ENCODE results near the gene GPRIN3.
"Not testable (repeated sequence)": the region's sequence is repeated elsewhere in the genome, so short reads cannot be mapped to it uniquely, and the experiment has no call there.

GPRIN3 gene

DNA sequence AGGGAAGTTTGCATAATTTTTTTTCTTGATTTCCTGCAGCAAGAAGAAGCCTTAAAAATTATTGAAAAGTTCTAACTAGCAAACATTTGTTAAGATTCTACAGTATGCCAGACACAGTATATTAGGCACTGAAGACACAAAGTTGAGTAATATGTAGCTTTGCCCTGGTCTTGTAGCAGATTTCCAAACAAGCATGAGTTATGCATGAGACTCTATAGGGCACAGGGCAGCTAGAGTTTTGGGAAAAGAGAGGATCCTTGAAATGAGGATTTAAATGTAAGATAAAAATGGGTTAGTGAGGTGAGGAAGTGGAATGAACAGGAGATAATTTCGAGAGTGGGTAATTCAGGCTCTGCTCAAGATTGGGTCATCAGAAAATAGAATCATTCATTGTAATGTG, 8.6 kb upstream of the GPRIN3 start:
- WGBS, 2 experiments, result 89 to 100% methylated on average over 1 of the region's 1 CpG
- no peak overlapping the region for H3K4me3 ChIP-seq (ENCODE audit: insufficient read depth, low read depth, low read length)
- H3K9me3 ChIP-seq (ENCODE audit: control insufficient read depth, low read length), result no peaks in the 10 kb centered on the region
- H3K4me1 ChIP-seq (ENCODE audit: control insufficient read depth, insufficient read depth, low read length), result no peaks in the 10 kb centered on the region
- no peaks in the 10 kb centered on the region for H3K27me3 ChIP-seq (ENCODE audit: control insufficient read depth, insufficient read depth, low read length, poor library complexity, severe bottlenecking)
- no peak overlapping the region for H3K27ac ChIP-seq (ENCODE audit: insufficient read depth, low read depth, low read length, poor library complexity, severe bottlenecking)
- H3K36me3 ChIP-seq (ENCODE audit: control insufficient read depth, insufficient read depth, low read length), result no peaks in the 10 kb centered on the region

DNA sequence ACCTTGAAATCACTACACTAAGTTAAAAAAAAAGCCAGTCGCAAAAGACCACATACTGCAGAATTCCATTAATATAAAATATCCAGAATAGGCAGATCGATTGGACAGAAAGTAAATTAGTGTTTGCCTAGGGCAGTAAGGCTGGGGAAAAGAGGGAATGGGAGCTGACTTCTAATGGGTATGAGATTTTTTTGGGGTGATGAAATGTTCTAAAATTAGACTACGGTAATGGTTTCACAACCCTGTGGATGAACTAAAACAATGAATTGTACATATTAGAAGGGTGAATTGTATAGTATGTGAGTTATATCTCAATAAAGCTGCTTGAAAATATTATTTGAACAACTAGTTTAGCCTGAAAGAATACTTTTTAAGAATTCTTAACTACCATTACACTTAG, 6.7 kb upstream of the GPRIN3 start:
- Histone ChIP-seq H3K4me1 (ENCODE audit: control insufficient read depth, insufficient read depth, low read length) (no peaks in the 10 kb centered on the region), H3K27ac (ENCODE audit: insufficient read depth, low read depth, low read length, poor library complexity, severe bottlenecking) (no peak overlapping the region), H3K9me3 (ENCODE audit: control insufficient read depth, low read length) (no peaks in the 10 kb centered on the region), H3K4me3 (ENCODE audit: insufficient read depth, low read depth, low read length) (no peak overlapping the region), H3K27me3 (ENCODE audit: control insufficient read depth, insufficient read depth, low read length, poor library complexity, severe bottlenecking) (no peaks in the 10 kb centered on the region), H3K36me3 (ENCODE audit: control insufficient read depth, insufficient read depth, low read length) (no peaks in the 10 kb centered on the region)
- WGBS, 2 experiments, result 81 to 95% methylated on average over 2 to 3 of the region's 3 CpGs

DNA sequence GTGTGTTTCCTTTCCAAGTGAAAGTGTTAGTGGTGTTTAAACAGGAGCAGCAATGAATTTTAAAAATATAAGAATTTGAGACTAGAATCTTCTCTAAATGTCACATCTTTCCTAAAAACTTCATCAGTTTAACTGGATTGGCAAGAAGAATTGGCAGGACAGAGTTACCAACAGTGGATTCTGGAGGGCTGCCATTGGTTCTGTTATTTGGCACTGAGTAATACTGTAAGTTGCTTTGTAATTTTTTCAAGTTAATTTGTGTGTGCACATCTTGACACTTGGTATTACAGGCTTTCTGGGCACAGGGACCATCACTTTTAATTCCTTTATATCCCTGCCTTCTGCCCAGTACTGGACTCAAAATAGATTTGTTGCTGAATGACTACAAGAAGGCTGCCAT, 4.5 kb upstream of the GPRIN3 start:
- Histone ChIP-seq H3K36me3 (ENCODE audit: control insufficient read depth, insufficient read depth, low read length) (no peaks in the 10 kb centered on the region), H3K27ac (ENCODE audit: insufficient read depth, low read depth, low read length, poor library complexity, severe bottlenecking) (no peak overlapping the region), H3K27me3 (ENCODE audit: control insufficient read depth, insufficient read depth, low read length, poor library complexity, severe bottlenecking) (peaks cover 13% of the 10 kb centered on the region), H3K4me3 (ENCODE audit: insufficient read depth, low read depth, low read length) (no peak overlapping the region), H3K4me1 (ENCODE audit: control insufficient read depth, insufficient read depth, low read length) (no peaks in the 10 kb centered on the region), H3K9me3 (ENCODE audit: control insufficient read depth, low read length) (no peaks in the 10 kb centered on the region)

DNA sequence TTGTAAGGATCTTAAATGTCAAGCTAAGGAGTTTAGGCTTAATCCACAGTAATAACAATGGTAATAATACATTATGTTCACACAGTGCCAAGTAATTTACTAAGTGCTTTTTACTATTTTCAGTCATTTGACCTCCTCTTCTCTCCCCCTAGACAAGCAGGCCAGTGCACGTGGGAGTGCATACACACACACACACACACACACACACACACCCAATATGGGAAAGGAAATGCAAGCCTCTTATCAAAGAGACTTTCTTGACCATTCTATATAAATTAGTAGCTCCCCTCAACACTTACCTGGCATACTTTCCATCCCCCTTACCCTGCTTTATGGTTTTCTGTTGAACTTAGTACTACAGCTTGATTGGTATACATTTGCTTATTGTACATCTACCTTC, 3.8 kb upstream of the GPRIN3 start:
- no peaks in the 10 kb centered on the region for H3K36me3 ChIP-seq (ENCODE audit: control insufficient read depth, insufficient read depth, low read length)
- H3K4me3 ChIP-seq (ENCODE audit: insufficient read depth, low read depth, low read length), result no peak overlapping the region
- H3K27me3 ChIP-seq (ENCODE audit: control insufficient read depth, insufficient read depth, low read length, poor library complexity, severe bottlenecking), result peaks cover 19% of the 10 kb centered on the region
- WGBS, 2 experiments, result 86 to 95% methylated on average over 1 of the region's 1 CpG
- H3K4me1 ChIP-seq (ENCODE audit: control insufficient read depth, insufficient read depth, low read length), result no peaks in the 10 kb centered on the region
- H3K27ac ChIP-seq (ENCODE audit: insufficient read depth, low read depth, low read length, poor library complexity, severe bottlenecking), result no peak overlapping the region
- H3K9me3 ChIP-seq (ENCODE audit: control insufficient read depth, low read length), result no peaks in the 10 kb centered on the region

DNA sequence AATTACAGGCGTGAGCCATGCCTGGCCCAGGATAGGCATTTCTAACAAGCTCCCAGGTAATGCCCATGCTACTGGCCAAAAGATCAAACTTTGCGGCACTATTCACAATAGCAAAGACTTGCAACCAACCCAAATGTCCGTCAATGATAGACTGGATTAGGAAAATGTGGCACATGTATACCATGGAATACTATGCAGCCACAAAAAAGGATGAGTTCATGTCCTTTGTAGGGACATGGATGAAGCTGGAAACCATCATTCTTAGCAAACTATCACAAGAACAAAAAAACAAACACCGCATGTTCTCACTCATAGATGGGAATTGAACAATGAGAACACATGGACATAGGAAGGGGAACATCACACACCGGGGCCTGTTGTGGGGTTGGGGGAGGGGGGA, 1.6 kb upstream of the GPRIN3 start:
- H3K36me3 ChIP-seq (ENCODE audit: control insufficient read depth, insufficient read depth, low read length); H3K4me1 ChIP-seq (ENCODE audit: control insufficient read depth, insufficient read depth, low read length); H3K27ac ChIP-seq (ENCODE audit: insufficient read depth, low read depth, low read length, poor library complexity, severe bottlenecking); H3K4me3 ChIP-seq (ENCODE audit: insufficient read depth, low read depth, low read length); H3K9me3 ChIP-seq (ENCODE audit: control insufficient read depth, low read length): not testable (repeated sequence)
- H3K27me3 ChIP-seq (ENCODE audit: control insufficient read depth, insufficient read depth, low read length, poor library complexity, severe bottlenecking), result peaks cover 30% of the 10 kb centered on the region
- 81 to 95% methylated on average over 4 of the region's 5 CpGs for WGBS, 2 experiments

DNA sequence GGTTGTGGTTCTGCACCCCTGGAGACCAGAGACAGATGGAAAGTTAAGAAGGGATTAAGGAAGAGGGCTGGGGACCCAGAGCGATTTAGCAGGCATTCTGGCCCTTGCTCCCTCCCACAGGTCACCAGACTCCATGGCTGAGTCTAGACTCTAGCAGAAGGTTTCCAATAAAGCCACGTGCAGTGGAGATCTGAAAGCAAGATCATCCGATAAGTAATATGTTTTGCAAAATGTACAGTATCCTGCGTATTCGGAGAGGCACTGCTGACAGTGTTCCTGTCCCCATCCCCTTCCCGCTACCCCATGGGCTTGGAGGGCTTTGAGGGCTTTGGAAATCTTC, 531 bp upstream of the GPRIN3 start:
- H3K4me1 ChIP-seq (ENCODE audit: control insufficient read depth, insufficient read depth, low read length), result no peaks in the 10 kb centered on the region
- peak overlapping the region; percentile 57 for H3K4me3 ChIP-seq (ENCODE audit: insufficient read depth, low read depth, low read length)
- H3K27ac ChIP-seq (ENCODE audit: insufficient read depth, low read depth, low read length, poor library complexity, severe bottlenecking), result no peak overlapping the region
- H3K36me3 ChIP-seq (ENCODE audit: control insufficient read depth, insufficient read depth, low read length), result no peaks in the 10 kb centered on the region
- peaks cover 30% of the 10 kb centered on the region for H3K27me3 ChIP-seq (ENCODE audit: control insufficient read depth, insufficient read depth, low read length, poor library complexity, severe bottlenecking)
- 36 to 38% methylated on average over 3 to 6 of the region's 6 CpGs for WGBS, 2 experiments
- no peaks in the 10 kb centered on the region for H3K9me3 ChIP-seq (ENCODE audit: control insufficient read depth, low read length)

DNA sequence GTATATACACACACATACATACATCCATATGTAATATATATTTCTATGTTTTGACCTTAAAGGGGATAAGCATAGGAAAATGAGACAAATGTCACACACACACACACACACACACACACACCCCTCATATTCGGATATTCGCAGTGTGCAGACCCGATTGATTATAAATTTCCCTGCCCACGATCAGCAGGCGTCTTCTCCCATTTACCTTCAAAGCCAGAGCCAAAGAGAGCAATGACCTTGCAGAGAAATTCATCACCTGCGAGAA, 488 bp downstream of the GPRIN3 start:
- Histone ChIP-seq H3K9me3 (ENCODE audit: control insufficient read depth, low read length) (no peaks in the 10 kb centered on the region), H3K27ac (ENCODE audit: insufficient read depth, low read depth, low read length, poor library complexity, severe bottlenecking) (no peak overlapping the region), H3K4me3 (ENCODE audit: insufficient read depth, low read depth, low read length) (peak overlapping the region; percentile 57), H3K4me1 (ENCODE audit: control insufficient read depth, insufficient read depth, low read length) (no peaks in the 10 kb centered on the region), H3K27me3 (ENCODE audit: control insufficient read depth, insufficient read depth, low read length, poor library complexity, severe bottlenecking) (peaks cover 30% of the 10 kb centered on the region), H3K36me3 (ENCODE audit: control insufficient read depth, insufficient read depth, low read length) (no peaks in the 10 kb centered on the region)
- WGBS, 2 experiments, result 18% methylated on average over 6 of the region's 6 CpGs

DNA sequence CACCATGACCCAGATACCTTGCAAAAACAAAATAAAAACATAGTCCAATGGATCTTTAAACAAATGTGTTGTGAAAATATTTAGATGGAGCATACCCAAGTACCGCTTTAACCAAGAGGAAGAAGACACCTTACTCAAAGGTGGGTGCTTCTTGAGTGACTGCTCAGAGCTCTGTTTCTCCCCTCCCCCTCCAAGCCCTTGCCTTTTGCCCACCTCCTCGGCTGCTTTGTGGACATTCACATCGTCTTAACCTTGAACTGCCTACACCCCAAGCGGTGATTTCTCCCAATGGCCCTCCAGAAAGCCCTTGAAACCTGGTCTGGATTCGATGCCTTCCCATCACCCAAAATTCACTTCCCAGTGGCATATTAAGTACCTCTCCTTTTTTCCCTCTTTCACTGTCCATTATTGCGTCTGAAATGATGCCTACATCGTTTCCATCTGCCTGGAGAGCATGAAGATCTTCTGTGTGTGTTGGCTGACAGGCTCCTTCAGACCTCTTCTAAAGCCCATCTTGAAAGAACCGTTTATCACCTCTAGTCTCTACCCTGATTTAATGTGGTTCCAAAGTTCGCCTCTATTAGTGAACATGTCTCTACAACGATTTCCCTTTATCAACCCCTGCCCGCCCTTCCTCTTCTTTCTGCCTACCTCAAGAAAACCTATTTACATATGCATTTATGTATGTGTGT, 968 bp downstream of the GPRIN3 start:
- no peak overlapping the region for H3K4me3 ChIP-seq (ENCODE audit: insufficient read depth, low read depth, low read length)

DNA sequence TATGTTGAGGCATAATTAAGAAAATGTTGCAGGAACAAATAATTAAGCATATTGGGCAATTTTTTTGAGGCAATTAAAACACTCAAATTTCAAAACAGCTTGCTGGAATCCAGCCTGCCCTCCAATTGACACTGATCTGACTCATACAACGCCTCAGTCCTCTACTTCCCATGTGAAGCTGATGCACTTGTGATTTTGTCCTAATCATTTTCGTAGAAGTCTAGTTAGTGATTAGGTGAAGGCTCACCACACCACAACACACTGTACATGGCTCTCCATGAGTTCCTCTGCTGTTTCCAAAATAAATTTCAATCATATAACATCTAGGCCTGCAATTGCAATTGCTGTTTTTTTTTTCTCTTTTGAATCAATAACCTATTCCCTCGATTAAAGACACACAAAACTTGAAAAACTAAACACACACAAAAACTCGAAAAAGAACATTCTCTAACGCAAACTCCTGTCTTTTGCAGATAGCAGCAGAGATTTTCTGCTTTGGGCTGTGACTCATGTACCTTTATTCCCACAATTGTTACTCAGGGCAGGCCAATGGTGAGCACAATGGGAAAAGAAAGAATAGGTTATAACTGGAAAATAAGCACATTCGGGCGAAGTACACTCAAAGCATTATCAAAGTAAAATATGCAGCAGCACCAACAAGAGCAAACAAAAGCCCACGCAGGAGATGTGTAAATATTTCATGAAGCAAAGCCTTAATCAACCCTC, 1.7 kb downstream of the GPRIN3 start:
- H3K4me1 ChIP-seq (ENCODE audit: control insufficient read depth, insufficient read depth, low read length), result no peaks in the 10 kb centered on the region
- no peak overlapping the region for H3K4me3 ChIP-seq (ENCODE audit: insufficient read depth, low read depth, low read length)
- H3K27ac ChIP-seq (ENCODE audit: insufficient read depth, low read depth, low read length, poor library complexity, severe bottlenecking), result no peak overlapping the region
- H3K27me3 ChIP-seq (ENCODE audit: control insufficient read depth, insufficient read depth, low read length, poor library complexity, severe bottlenecking), result peaks cover 30% of the 10 kb centered on the region
- WGBS, 2 experiments, result 83 to 89% methylated on average over 8 of the region's 8 CpGs
- no peaks in the 10 kb centered on the region for H3K36me3 ChIP-seq (ENCODE audit: control insufficient read depth, insufficient read depth, low read length)
- no peaks in the 10 kb centered on the region for H3K9me3 ChIP-seq (ENCODE audit: control insufficient read depth, low read length)

More for the DNA sequence above, 968 bp downstream of the GPRIN3 start:
- Histone ChIP-seq H3K9me3 (ENCODE audit: control insufficient read depth, low read length) (no peaks in the 10 kb centered on the region), H3K4me1 (ENCODE audit: control insufficient read depth, insufficient read depth, low read length) (no peaks in the 10 kb centered on the region), H3K27ac (ENCODE audit: insufficient read depth, low read depth, low read length, poor library complexity, severe bottlenecking) (no peak overlapping the region), H3K36me3 (ENCODE audit: control insufficient read depth, insufficient read depth, low read length) (no peaks in the 10 kb centered on the region), H3K27me3 (ENCODE audit: control insufficient read depth, insufficient read depth, low read length, poor library complexity, severe bottlenecking) (peaks cover 30% of the 10 kb centered on the region)
- whole genome bisulfite sequencing, 2 experiments, result 74 to 76% methylated on average over 10 to 11 of the region's 11 CpGs

DNA sequence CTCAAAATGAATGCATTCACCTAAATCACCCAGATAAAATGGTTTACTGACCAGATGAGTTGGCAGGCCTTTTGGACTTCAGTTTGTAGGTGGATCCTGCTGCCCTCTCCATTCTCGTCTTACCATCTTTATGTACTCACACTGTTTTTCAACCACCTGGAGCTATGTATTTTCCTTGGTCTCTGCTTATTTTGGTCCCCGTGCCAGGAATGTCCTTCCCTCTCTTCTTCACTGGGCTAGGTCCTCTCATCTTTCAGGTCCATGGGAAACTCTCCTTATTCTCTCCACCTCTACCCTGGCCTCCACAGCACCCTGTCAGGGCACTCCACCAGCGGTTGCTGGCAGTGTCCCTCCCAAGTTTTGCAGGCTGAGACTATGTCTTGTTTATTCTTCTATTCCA, 2.6 kb downstream of the GPRIN3 start:
- Histone ChIP-seq H3K9me3 (ENCODE audit: control insufficient read depth, low read length) (no peaks in the 10 kb centered on the region), H3K27me3 (ENCODE audit: control insufficient read depth, insufficient read depth, low read length, poor library complexity, severe bottlenecking) (peaks cover 30% of the 10 kb centered on the region), H3K4me1 (ENCODE audit: control insufficient read depth, insufficient read depth, low read length) (no peaks in the 10 kb centered on the region), H3K36me3 (ENCODE audit: control insufficient read depth, insufficient read depth, low read length) (no peaks in the 10 kb centered on the region), H3K4me3 (ENCODE audit: insufficient read depth, low read depth, low read length) (no peak overlapping the region), H3K27ac (ENCODE audit: insufficient read depth, low read depth, low read length, poor library complexity, severe bottlenecking) (no peak overlapping the region)
- 87 to 89% methylated on average over 3 of the region's 3 CpGs for WGBS, 2 experiments

Measured in ectodermal cell (in vitro differentiated cells).